ENCODE measurements around the gene NR4A3.

- TF ChIP-seq POLR2A (IDR thresholded peaks at IDR 0.05; ENCODE audit: borderline replicate concordance, extremely low read depth, insufficient read depth, insufficient read length) (no peak), CTCF (IDR thresholded peaks at IDR 0.05 in 2 of 3, conservative IDR thresholded peaks at IDR 0.05 in 1 of 3; ENCODE audit: borderline replicate concordance in 1 of 3, insufficient read depth in 1 of 3, low read depth in 2 of 3, low read length in 2 of 3) (no peak), CEBPB (IDR thresholded peaks at IDR 0.05; ENCODE audit: low read depth) (no peak), SIN3A (IDR thresholded peaks at IDR 0.05; ENCODE audit: low read depth) (no peak), ZNF274 (IDR thresholded peaks at IDR 0.05; ENCODE audit: low read depth, low read length) (no peak), EZH2phosphoT487 (IDR thresholded peaks at IDR 0.05; ENCODE audit: borderline replicate concordance) (no peak), JUND (IDR thresholded peaks at IDR 0.05) (no peak), MAX (IDR thresholded peaks at IDR 0.05) (no peak), FOSL1 (IDR thresholded peaks at IDR 0.05; ENCODE audit: low read depth) (no peak), ZBTB33 (IDR thresholded peaks at IDR 0.05; ENCODE audit: extremely low read depth, insufficient replicate concordance, low read length) (no peak), POLR2AphosphoS5 (IDR thresholded peaks at IDR 0.05; ENCODE audit: low read depth, low read length) (no peak)
Measured at GRCh38 chr9:99803694-99804093, 18.0 kb upstream of the NR4A3 start.

Measured in HCT116 (cell line).